NCI-H2196 treated with DMSO at 0.1 percent for 48 hours (cell line): ENCODE measurements around the gene BORCS6.

Experiments used
- DNase-seq: peaks from one replicate; lab custom pipeline; 2025; ENCODE audit not compliant: unreplicated experiment; lab: John Stamatoyannopoulos, UW

Gene BORCS6

DNA sequence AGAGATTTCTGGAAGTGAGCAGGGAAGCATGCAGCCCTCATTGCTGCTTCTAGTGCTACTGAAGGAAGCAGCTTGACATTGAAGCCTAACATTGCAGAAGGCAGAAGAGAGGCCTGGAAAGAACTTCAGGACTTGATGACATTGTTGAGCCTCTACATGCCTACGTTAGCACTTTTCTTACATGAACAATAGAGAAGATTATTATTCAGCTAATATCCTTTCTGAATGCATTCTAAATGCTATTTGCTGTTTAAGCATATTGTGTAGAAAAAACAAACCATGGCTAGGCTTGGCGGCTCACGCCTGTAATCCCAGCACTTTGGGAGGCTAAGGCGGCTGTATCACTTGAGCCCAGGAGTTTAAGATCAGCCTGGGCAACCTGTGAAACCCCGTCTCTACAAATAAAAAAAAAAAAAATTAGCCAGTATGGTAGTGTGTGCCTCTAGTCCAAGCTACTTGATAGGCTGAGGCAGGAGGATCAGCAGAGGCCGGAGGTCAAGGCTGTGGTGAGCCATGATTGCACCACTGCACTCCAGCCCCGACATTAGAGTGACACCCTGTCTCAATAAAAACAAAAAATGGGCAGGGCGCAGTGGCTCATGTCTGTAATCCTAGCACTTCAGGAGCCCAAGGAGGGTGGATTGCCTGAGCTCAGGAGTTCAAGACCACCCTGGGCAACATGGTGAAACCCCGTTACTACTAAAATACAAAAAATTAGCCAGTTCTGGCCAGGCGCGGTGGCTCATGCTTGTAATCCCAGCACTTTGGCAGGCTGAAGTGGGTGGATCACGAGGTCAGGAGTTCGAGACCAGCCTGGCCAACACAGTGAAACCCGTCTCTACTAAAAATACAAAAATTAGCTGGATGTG is 22.6 kb upstream of the BORCS6 start:
- DNase-seq, result no peak

DNA sequence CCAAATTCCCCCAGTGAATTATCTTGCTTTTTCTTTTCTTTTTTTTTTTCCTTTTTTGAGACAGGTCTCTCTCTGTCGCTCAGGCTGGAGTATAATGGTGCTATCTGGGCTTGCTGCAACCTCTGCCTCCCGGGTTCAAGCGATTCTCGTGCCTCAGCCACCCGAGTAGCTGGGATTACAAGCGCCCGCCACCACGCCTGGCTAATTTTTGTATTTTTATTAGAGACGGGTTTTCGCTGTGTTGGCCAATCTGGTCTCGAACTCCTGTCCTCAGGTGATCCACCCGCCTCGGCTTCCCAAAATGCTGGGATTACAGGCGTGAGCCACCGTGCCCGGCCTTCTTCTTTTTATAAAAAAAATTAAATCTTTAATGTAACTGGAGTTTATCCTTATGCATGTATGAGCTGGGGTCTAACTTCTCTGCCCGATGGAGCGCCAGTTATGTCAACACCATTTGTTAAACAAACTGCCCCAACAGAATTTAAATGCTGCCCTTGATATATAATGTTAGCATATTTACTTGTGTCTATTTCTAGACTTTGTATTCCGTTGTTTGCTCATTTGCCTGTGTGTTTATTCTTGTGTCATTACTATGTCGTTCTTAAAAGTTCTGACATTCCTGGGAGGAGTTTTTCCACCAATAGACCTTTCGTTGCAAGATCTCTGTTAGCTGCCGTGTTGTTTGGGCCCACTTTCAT is 20.9 kb upstream of the BORCS6 start:
- DNase-seq, result no peak

GRCh38 chr17:8209907-8210760 is 20.2 kb upstream of the BORCS6 start, which contains the start of gene AURKB:
Gene AURKB (minus strand): TSS chr17:8210575. CDS start chr17:8210224, 351 bp downstream.
- DNase-seq, result peak; percentile 72

- DNase-seq, result no peak
Measured at GRCh38 chr17:8206536-8206935, 16.6 kb upstream of the BORCS6 start.

GRCh38 chr17:8204761-8205555 is 15.0 kb upstream of the BORCS6 start:
- no peak for DNase-seq

DNA sequence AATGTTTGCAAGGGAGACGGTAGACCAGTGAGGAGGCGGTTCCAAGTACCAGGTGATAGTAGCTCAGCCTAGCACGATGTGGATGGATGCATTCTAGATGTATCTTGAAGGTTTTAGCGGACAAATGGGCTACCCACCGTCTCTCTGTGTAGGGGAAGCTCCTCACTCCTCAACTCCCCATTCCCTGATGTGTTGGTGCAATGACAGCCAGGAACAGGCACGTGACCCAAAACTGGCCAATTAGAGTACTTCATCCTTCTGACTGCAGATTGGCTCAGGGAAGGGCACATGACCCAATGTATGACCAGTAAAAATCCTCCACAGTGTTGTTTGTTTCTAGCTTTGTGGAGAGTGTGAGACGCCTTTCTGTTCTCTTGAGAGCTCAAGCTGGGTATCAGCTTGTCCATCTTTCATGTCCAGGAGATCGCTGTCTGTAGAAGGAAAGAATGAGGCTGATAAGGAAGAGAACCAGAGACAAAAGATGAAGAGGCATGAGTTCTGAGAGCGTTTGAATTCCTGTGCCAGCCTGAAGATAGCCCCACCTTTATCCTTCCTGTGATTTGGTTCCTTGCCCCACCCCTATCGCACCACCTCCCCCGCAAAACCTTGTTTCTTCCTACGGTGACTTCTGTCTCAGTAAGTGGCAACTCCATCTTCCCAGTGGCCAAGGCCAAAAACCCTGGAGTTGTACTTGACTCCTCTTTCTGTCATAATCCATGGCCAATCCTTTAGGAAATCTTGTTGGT is 2.3 kb upstream of the BORCS6 start:
- DNase-seq, result peak; percentile 67

- DNase-seq, result no peak
Measured at GRCh38 chr17:8190506-8190905, 526 bp upstream of the BORCS6 start.

DNA sequence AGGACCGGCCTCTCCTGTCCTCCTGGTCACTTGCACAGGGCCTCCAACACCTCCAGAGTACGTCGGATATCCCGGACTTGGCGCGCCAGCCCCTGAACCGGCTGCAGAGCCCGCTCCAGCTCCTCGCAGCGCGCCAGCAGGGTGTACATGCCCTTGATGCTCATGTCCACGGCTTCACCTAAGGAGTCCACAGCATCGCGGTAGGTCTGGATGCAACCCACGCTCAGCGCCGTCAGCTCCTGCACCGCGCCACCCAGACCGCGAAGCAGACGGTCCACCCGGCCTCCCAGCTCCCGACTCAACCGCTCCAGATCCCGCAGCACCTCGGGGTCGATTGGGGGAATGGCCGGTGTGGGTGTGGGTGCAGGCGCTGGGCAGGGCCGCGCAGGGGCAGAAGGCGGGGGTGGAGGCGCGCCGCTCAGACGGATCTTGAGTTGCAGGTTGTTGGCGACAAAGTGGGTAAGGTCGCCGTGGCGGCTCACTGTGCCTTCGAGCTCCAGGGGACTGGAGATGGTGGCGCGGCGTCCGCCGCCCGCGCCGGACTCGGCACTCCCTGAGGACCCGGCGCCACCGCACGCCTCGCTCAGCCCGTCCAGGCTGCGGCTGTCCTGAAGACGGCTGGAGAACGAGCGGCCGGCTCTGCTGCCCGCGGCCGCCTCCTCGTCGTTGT is 804 bp downstream of the BORCS6 start:
- no peak for DNase-seq

DNA sequence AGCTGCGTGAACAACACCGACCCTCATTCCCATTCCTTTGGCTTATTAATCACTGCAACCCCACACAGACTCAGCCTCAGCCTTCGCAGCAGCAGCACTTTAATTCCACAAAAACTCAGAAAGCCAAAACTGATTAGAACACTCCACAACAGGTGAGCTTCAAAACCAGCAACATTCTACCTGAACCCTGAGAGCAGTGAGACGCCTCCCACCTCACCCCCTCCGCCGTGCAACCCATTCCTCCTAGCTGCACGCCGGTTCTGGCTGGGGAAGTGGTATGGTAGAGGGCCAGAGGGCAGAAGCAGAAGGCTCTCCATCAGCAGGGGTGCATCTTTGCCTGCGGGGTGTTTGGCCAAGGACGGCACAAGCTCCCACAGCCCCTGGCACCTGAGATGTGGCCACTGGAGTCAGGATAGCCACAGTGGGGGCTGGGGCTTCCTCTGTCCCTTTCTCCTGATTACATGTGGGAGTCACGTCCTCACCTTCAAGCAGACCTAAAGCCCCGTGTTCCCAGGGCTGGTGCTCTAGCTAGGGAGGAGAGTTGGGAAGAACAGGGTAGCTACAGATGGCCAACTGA is 1.6 kb downstream of the BORCS6 start:
- no peak for DNase-seq

GRCh38 chr17:8187517-8188262 is 2.3 kb downstream of the BORCS6 start:
- peak; percentile 69 for DNase-seq

GRCh38 chr17:8186787-8187516 is 3.0 kb downstream of the BORCS6 start:
- peak; percentile 64 for DNase-seq

DNA sequence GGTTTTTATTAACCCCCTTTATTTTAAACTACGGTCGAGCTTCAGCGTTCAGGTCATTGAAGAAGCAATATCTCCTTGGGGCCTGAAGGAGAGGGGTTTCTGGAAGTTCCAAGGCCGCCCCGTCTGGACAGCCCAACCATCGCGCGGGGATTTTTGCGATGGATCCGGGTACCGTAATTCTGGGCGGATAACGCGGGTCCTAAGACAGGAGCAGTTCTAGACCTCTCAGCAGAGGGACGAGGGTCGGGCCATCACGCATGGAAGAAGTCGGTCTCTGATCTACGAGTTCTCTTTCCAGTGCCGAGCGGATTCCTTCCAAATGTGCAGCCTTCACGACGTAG is 3.6 kb downstream of the BORCS6 start:
- no peak for DNase-seq

DNA sequence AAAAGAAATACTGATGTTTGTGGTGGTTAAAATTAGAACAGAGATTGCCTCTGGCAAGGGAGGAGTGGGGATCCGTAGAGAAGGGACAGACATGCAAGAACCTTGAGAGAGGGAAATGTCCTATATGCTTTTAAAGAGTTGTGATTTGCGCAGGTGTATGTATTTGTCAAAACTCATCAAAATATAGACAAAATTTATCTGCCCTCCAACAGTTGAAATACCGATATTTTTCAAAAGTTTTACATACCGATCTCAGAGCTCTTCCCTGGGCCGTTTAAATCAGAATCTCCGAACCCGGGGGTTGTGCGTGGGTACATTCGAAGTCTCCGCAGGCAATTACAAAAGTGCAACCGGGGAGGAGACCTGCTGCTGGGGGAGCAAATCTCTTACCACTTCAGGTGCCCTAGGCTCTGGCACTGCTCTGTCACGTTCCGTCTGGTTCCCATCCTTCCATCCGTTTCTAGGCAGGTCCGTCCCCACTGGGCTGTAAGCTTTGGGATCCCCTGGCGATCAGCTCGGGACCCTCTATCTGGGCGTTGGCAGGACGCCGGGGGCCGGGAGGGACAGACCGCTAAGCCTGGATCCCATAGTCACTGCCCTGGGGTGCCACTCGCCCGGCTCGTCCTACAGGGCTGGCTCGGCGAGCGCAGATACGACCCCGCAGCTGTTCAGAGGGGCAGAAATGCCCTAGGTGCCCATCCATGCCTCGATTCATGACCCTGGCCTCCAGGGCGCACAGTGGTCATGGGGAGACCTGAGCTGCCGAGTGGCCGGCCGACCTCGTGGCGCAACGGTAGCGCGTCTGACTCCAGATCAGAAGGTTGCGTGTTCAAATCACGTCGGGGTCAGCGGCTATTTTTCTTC is 4.2 kb downstream of the BORCS6 start:
- no peak for DNase-seq

DNA sequence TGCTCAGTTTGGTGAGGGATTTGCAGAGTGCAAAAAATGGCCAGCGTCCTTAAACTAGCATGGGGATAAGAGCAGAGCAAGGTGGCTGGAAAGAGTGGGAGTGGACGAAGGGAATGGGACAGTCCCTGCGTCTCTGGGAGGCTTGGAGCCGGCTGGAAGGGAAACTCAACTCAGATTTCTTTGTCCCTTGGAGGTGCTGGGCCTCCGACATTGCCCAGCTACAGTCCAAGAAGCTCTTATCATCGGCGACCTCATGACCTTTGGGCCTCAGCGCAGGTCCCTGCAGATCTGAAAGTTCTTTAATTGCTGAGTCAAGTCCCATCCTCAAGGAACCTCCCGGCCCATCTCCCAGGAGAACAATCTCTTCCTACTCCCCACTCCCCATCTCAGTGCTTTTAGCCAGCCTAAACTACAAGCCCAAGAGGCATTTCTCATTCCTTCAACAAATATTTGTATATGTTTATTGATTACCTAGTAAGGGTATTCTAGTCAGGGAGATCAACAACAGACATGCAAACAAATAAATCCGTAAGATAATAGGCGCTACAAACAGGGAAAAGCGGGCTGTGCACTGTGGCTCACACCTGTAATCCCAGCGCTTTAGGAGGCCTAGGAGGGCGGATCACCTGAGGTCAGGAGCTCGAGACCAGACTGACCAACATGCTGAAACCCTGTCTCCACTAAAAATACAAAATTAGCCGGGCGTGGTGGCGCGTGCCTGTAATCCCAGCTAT is 12.8 kb downstream of the BORCS6 start:
- DNase-seq, result no peak

DNA sequence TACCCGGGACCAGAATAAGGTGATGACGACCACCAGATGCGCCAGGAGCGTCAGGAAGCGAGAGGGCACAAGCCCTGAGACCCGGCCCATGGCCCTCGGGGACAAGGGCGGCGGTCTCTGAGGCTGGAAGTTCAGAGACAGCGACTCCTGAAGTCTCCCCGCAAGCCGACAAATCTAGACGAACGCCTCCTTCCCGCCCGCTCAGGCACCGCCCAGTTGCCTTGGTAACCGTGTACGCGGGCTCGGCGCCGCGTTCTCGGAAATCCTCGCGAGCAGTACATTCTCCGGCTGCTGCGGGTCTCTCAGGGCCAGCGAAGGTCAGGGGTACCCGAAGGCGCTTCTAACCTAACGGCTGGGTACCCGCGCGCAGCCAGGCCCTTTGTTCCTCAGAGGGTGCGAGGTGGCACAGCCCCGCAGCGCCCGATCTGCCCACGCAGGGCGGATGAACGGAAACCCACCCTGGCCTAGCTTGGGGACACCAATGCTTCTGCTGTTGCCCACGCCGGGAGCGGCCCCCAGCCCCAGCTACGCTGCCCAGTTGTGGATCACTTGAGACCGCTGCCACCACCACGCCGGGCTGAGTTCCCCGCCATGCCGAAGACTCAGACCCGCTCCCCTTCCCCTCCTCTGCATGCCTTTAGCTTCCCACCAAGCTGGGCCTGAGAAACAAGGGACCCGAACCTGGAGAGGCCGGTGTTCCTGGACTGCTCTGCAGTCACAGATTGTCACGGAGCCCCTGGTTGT is 13.6 kb downstream of the BORCS6 start, which contains the start of gene TMEM107:
Gene TMEM107, minus strand, starts transcription at position 184 of the 744 bp plus-strand sequence. Its CDS starts 94 bp downstream, at position 90.
- peak; percentile 28 for DNase-seq
